Spleen (tissue), 3 donors: ENCODE measurements around the gene TPPP3.

ENCODE experiments used
- POLR2A ChIP-seq, 3 donors: fragments of 450-650 bp; IDR thresholded peaks; one replicate each; pipeline ENCODE4 v1.5.1; 2017; ENCODE audit warnings: antibody characterized with exemption in 3 of 3, mild to moderate bottlenecking in 1 of 3
- POLR2AphosphoS5 ChIP-seq, 3 donors: sonication (generic); formaldehyde crosslinking; IDR thresholded peaks; one replicate each; pipeline ENCODE4 v1.5.1; 2017; ENCODE audit warnings: antibody characterized with exemption in 3 of 3

- TF ChIP-seq POLR2AphosphoS5 (IDR thresholded peaks at IDR 0.05) (no peak), POLR2A (IDR thresholded peaks at IDR 0.05) (no peak)
Measured at GRCh38 chr16:67383284-67383683, 10.0 kb downstream of the TPPP3 start.
